GM12874 (cell line): ENCODE measurements around the gene PDE4B.

Experiments used
- TF ChIP-seq, protein P1 (sequence below): IDR thresholded peaks from 2 replicates; pipeline ENCODE4 v1.5.1; 2011; ENCODE audit warnings: low read depth, mild to moderate bottlenecking, control low read depth, low read length, moderate library complexity; ENCODE audit not compliant: insufficient read depth

The PDE4B gene

DNA sequence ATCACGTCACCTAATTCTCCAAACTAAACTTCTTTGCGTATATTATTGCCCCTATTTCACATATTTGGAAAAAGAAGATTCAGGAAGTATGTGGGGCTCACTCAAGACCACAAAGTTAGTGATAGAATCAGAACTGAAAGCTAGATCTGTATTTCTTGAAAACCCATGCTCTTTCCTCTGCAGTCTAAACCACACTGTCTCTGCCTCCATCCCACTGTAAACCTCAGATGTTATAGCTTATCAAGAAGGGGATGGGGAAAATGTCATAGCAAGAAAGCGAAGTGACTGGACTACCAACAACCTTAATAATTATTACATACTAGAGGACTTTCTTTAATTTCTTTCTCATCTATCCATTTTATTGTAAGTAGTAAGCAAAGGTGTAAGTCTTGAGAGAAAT lies 483.5 kb downstream of the PDE4B start:
- TF ChIP-seq, protein P1, sequence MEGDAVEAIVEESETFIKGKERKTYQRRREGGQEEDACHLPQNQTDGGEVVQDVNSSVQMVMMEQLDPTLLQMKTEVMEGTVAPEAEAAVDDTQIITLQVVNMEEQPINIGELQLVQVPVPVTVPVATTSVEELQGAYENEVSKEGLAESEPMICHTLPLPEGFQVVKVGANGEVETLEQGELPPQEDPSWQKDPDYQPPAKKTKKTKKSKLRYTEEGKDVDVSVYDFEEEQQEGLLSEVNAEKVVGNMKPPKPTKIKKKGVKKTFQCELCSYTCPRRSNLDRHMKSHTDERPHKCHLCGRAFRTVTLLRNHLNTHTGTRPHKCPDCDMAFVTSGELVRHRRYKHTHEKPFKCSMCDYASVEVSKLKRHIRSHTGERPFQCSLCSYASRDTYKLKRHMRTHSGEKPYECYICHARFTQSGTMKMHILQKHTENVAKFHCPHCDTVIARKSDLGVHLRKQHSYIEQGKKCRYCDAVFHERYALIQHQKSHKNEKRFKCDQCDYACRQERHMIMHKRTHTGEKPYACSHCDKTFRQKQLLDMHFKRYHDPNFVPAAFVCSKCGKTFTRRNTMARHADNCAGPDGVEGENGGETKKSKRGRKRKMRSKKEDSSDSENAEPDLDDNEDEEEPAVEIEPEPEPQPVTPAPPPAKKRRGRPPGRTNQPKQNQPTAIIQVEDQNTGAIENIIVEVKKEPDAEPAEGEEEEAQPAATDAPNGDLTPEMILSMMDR = no peak

DNA sequence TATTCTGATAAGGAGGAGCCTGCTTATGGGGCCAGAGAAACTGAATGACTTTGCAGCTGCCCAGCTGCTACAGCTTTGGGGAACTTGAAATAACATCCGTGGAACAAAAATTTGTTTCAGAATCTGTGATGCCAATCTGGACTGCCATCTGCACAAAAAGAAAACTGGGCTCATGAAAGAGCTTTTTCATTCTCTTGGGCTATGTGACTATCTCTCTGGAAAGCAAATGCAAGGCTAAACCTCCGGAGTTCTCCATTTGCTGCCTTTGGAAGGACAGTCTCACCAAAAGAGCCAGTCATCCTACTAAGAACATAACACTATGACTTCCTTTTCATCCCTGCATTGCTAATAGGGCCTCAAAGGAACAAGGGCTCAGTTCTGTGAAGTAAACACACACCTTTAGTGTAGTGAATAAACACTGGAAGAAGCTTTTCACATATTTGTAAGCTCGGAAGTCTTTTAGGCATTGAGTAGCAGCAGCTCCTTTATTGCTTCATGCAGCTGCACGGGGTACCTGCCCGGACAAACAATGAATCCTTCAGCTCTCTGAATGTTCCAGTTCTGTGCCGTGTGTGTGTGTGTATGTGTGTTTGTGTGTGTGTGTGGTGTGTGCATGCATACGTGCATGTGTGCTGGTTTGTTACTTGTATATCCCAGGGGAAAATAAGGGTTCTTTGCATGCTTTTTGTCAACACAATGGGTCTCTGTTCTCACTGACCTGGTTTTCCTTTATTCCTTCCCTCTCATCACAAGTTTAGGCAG lies 485.7 kb downstream of the PDE4B start:
- TF ChIP-seq, protein P1 = no peak

DNA sequence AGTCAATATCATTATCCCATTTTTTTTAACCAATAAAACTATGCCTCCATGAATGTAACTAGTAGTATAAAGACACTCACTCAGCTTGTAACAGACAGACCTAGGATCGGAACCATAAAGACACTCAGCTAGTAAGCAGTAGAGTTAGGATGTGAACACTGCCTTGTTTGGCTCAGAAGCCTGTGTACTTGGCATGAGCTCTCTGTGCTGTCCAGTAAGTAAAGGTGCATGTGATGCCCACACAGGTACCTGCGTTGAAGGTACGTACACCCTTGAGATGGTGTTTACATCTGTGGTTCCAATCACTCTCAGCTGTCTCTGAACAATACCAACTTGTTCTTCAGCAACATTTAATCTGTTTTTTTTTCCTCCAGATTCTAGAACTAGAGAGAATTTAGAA lies 489.1 kb downstream of the PDE4B start:
- TF ChIP-seq, protein P1 = no peak

DNA sequence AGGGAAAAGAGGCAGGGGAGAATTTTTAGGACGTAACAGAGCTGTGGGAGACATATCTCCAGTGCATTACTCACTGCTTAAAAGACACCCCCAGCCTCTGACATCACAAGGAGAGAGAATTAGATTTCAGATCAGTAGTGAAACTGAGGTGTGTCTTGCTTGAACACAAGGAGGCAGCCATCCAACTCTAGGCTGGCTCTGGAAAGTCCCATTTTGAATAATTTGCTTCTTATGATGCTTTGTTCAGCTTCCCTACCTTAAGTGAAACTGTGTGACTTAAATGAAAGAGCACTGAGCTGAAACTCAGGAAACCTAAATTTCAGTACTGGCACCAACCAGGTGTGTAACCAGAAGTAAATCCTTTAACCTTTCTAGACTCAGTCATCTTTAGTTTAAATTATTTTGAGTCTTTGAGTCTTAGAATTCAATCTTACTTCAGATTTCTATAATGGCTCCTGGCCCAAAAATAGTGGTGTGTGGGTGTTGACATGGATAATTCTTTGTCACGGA lies 489.7 kb downstream of the PDE4B start:
- TF ChIP-seq, protein P1 = peak; percentile 11; the same call in 1 of the 2 replicates

DNA sequence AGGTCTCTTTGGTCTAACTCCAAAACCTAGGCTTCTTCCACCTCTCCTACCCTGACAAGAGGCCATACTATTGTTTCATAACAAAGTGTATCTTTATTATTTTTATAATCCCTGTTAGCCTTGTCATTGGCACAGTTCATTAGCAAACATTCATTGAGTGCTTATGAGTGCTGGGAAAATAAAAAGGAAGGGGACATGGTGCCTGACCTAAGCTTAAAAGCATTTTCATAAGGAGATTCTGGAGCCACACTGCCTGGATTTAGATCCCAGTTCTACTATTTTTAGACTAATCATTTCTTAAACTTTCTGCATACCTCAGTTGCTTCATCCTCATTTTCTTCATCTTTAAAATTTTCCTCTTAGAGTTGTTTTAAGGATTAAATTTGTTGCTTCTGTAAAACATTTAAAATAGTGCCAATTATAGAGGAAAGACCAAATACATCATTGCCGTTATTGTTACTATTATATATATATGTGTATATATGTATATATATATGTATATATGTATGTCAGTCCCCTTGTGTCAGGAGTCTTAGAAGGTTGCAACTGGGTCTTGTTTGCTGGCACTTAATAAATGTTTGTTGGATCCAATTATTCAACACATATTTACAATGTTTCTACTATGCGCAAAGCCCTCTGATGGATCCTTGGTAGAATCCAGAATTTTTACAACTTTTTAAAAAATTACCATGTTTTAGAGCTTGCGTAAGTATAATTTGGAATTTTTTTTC lies 490.4 kb downstream of the PDE4B start:
- TF ChIP-seq, protein P1 = no peak

DNA sequence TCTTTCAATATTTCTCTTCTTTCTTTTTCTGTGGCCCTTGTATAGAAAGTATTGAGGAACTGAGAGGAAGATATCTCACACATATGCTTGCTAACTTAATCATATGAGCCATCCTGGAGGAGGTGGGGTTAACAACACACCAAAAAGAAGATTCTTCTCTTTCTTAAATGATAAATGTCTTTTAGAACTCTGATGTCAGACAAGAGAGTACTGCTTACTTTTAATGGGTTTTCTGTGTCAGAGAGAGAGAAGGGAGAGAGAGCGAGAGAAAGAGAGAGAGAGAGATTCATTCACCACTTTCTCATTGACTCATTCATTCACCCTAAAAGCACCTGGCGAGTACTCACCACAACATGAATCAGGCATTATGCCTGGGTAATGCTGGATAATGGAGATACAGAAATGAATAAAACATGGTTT lies 490.9 kb downstream of the PDE4B start:
- TF ChIP-seq, protein P1 = no peak

DNA sequence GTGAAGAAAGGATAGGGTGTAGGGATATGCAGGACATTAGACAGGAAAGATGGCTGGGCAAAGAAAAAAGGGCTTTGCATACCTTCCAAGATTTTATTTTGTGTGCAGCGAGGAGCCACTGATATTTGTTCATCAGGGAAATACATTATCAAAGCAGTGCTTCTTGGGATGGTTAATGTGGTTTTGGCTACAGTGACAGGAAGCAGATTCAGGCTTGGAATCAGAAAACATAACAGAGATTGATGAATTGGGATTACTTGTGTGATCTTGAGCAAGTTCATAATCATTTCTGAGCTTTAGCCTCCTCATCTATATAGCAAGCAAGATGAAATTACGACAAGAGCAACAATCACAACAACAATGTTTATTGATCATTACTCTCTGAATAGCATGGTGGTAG lies 492.1 kb downstream of the PDE4B start:
- TF ChIP-seq, protein P1 = no peak
